H9 (cell line): Measurements from ENCODE around the gene ANGPT4. TPM values are rescaled to one million over a fixed set of nuclear protein-coding genes. Genes with fewer than 3 reads are reported as not detected.

Experiments
- DNase-seq: peaks from one replicate; pipeline ENCODE4 v3.0.0-alpha.2; 2017
- H2AFZ ChIP-seq: one replicate; pipeline ENCODE4 v1.6.1; 2013; ENCODE audit warnings: mild to moderate bottlenecking, low read length, control low read depth, moderate library complexity
- H2AK5ac ChIP-seq: 2 replicates; pipeline ENCODE4 v1.6.1; 2013; ENCODE audit warnings: low read length, control low read depth, mixed read lengths; ENCODE audit not compliant: insufficient read length
- H2BK120ac ChIP-seq: one replicate; pipeline ENCODE4 v1.6.1; 2013; ENCODE audit warnings: low read depth, mild to moderate bottlenecking, low read length, control low read depth, inconsistent platforms; ENCODE audit not compliant: poor library complexity, severe bottlenecking
- H2BK12ac ChIP-seq: 2 replicates; pipeline ENCODE4 v1.6.1; 2013; ENCODE audit warnings: low read length, control low read depth, mixed read lengths, low read depth; ENCODE audit not compliant: insufficient read length
- H2BK15ac ChIP-seq: 2 replicates; pipeline ENCODE4 v1.6.1; 2013; ENCODE audit warnings: low read depth, low read length, control low read depth
- H2BK20ac ChIP-seq: one replicate; pipeline ENCODE4 v1.6.1; 2013; ENCODE audit warnings: low read depth, mild to moderate bottlenecking, low read length, control low read depth, inconsistent platforms; ENCODE audit not compliant: poor library complexity, severe bottlenecking
- H2BK5ac ChIP-seq: 2 replicates; pipeline ENCODE4 v1.6.1; 2013; ENCODE audit warnings: low read length, control low read depth, mixed read lengths; ENCODE audit not compliant: insufficient read length
- H3K14ac ChIP-seq: 2 replicates; pipeline ENCODE4 v1.6.1; 2013; ENCODE audit warnings: low read length, control low read depth; ENCODE audit not compliant: insufficient read depth
- H3K18ac ChIP-seq: 2 replicates; pipeline ENCODE4 v1.6.1; 2013; ENCODE audit warnings: low read depth, mild to moderate bottlenecking, mixed read lengths, low read length, control low read depth; ENCODE audit not compliant: insufficient read length
- H3K23ac ChIP-seq: 2 replicates; pipeline ENCODE4 v1.6.1; 2013; ENCODE audit warnings: low read length, control low read depth, mixed read lengths, low read depth; ENCODE audit not compliant: insufficient read length
- H3K23me2 ChIP-seq: 2 replicates; pipeline ENCODE4 v1.6.1; 2013; ENCODE audit warnings: low read depth, mild to moderate bottlenecking, mixed read lengths, low read length, control low read depth; ENCODE audit not compliant: insufficient read length, poor library complexity, severe bottlenecking
- H3K27ac ChIP-seq: 2 replicates; pipeline ENCODE4 v1.5.1; 2013; ENCODE audit warnings: low read length, control low read depth, mixed read lengths, low read depth; ENCODE audit not compliant: insufficient read length
- H3K27me3 ChIP-seq: 2 replicates; pipeline ENCODE4 v1.6.1; 2013; ENCODE audit warnings: low read length, control low read depth, inconsistent platforms; ENCODE audit not compliant: insufficient read depth
- H3K4ac ChIP-seq: 2 replicates; pipeline ENCODE4 v1.6.1; 2013; ENCODE audit warnings: low read depth, mild to moderate bottlenecking, control low read depth, inconsistent platforms, low read length, moderate library complexity
- H3K4me1 ChIP-seq: 2 replicates; pipeline ENCODE4 v1.6.1; 2013; ENCODE audit warnings: low read length, control low read depth, inconsistent platforms; ENCODE audit not compliant: insufficient read depth
- H3K4me2 ChIP-seq: 2 replicates; pipeline ENCODE4 v1.6.1; 2013; ENCODE audit warnings: low read length, control low read depth, mixed read lengths; ENCODE audit not compliant: insufficient read length, insufficient read depth
- H3K56ac ChIP-seq: 2 replicates; pipeline ENCODE4 v1.6.1; 2013; ENCODE audit warnings: low read depth, mild to moderate bottlenecking, mixed read lengths, low read length, control low read depth; ENCODE audit not compliant: insufficient read length
- H3K79me1 ChIP-seq: 2 replicates; pipeline ENCODE4 v1.6.1; 2013; ENCODE audit warnings: low read depth, mild to moderate bottlenecking, moderate library complexity, low read length, control low read depth, inconsistent platforms; ENCODE audit not compliant: insufficient read depth, poor library complexity, severe bottlenecking
- H3K79me2 ChIP-seq: 2 replicates; pipeline ENCODE4 v1.6.1; 2013; ENCODE audit warnings: low read length, control low read depth, inconsistent platforms; ENCODE audit not compliant: insufficient read depth
- H3K9ac ChIP-seq: 2 replicates; pipeline ENCODE4 v1.6.1; 2013; ENCODE audit warnings: low read length, control low read depth, mixed read lengths; ENCODE audit not compliant: insufficient read length; ENCODE audit errors: extremely low read depth
- H3K9me3 ChIP-seq: one replicate; pipeline ENCODE4 v1.6.1; 2013; ENCODE audit warnings: low read depth, low read length, inconsistent platforms; ENCODE audit not compliant: control insufficient read depth
- H3T11ph ChIP-seq: one replicate; pipeline ENCODE4 v1.6.1; 2013; ENCODE audit warnings: mild to moderate bottlenecking, low read length, control low read depth, inconsistent platforms
- H4K20me1 ChIP-seq: one replicate; pipeline ENCODE4 v1.6.1; 2013; ENCODE audit not compliant: control insufficient read depth, insufficient read length, insufficient read depth
- H4K5ac ChIP-seq: 2 replicates; pipeline ENCODE4 v1.6.1; 2013; ENCODE audit warnings: low read depth, mild to moderate bottlenecking, mixed read lengths, low read length, control low read depth; ENCODE audit not compliant: insufficient read length
- H4K8ac ChIP-seq: replicated peaks from 2 replicates; pipeline ENCODE4 v1.6.1; 2013; ENCODE audit warnings: low read length, control low read depth, mixed read lengths, low read depth; ENCODE audit not compliant: insufficient read length
- H4K91ac ChIP-seq: 2 replicates; pipeline ENCODE4 v1.6.1; 2013; ENCODE audit warnings: low read depth, mild to moderate bottlenecking, moderate library complexity, mixed read lengths, low read length, control low read depth; ENCODE audit not compliant: insufficient read length
- H3K27ac Mint-ChIP-seq, 3 experiments: 2 replicates in 2 of 3; 3 replicates in 1 of 3; pipeline ENCODE4 v1.8.0; 2020 to 2021; ENCODE audit warnings: mixed read lengths in 3 of 3, mild to moderate bottlenecking in 1 of 3, moderate library complexity in 1 of 3
- H3K27me3 Mint-ChIP-seq: 2 replicates; pipeline ENCODE4 v1.8.0; 2021; ENCODE audit warnings: low read depth, mild to moderate bottlenecking, moderate library complexity, mixed read lengths
- H3K36me3 Mint-ChIP-seq, 3 experiments: 2 replicates in 2 of 3; 3 replicates in 1 of 3; pipeline ENCODE4 v1.8.0; 2020 to 2021; ENCODE audit warnings: low read depth in 3 of 3, mixed read lengths in 3 of 3; ENCODE audit not compliant: insufficient read depth in 1 of 3
- H3K4me1 Mint-ChIP-seq, 2 experiments: 2 replicates each; pipeline ENCODE4 v1.8.0; 2020; ENCODE audit warnings: mixed read lengths in 2 of 2
- H3K4me3 Mint-ChIP-seq, 2 experiments: 2 replicates in 1 of 2; 3 replicates in 1 of 2; pipeline ENCODE4 v1.8.0; 2020 to 2021; ENCODE audit warnings: mild to moderate bottlenecking in 2 of 2, mixed read lengths in 2 of 2, moderate library complexity in 1 of 2
- H3K9me3 Mint-ChIP-seq, 2 experiments: 2 replicates in 1 of 2; 3 replicates in 1 of 2; pipeline ENCODE4 v1.8.0; 2020; ENCODE audit warnings: mild to moderate bottlenecking in 2 of 2, mixed read lengths in 2 of 2, moderate library complexity in 1 of 2
- CTCF ChIP-seq: fragments of 200-600 bp; sonication (generic); conservative IDR thresholded peaks from 3 replicates; pipeline ENCODE4 v1.8.0; 2021; ENCODE audit warnings: antibody characterized with exemption, mild to moderate bottlenecking
- WGBS: extraction: QIAGEN DNeasy Blood & Tissue Kit; methylation state at CpG from one replicate; pipeline ENCODE4 v1.1.7; 2013; ENCODE audit warnings: missing lambda C conversion rate, low lambda C conversion rate, mixed read lengths; ENCODE audit not compliant: insufficient read length; ENCODE audit errors: extremely low coverage; 5-methylcytosine and 5-hydroxymethylcytosine counted together
- total RNA-seq: library from RNA; stranded (reverse); gene quantifications from 2 replicates; pipeline ENCODE4 v1.2.1, GENCODE V29; 2021

The ANGPT4 gene
- total RNA-seq, 1 experiment from 2014 or later: 0.11 TPM

- Histone ChIP-seq H3K4ac (no peak overlapping the region), H2BK15ac (no peak overlapping the region), H3K4me2 (no peak overlapping the region), H3K18ac (no peak overlapping the region), H2AFZ (no peak overlapping the region), H3K4me1 (no peaks in the 10 kb centered on the region; the same call in 1 of the 2 replicates), H4K8ac (no peak overlapping the region), H2BK12ac (no peak overlapping the region), H3K56ac (no peak overlapping the region), H3K23ac (no peak overlapping the region), H3K27ac (no peak overlapping the region), H3K9me3 (no peaks in the 10 kb centered on the region), H4K5ac (no peak overlapping the region), H3K23me2 (no peaks in the 10 kb centered on the region), H2AK5ac (no peak overlapping the region), H4K91ac (no peak overlapping the region), H3K14ac (no peak overlapping the region; the same call in 1 of the 2 replicates), H2BK120ac (no peak overlapping the region), H4K20me1 (no peaks in the 10 kb centered on the region), H3K79me1 (no peaks in the 10 kb centered on the region), H2BK5ac (no peak overlapping the region), H3K9ac (no peak overlapping the region), H3T11ph (no peak overlapping the region), H2BK20ac (no peak overlapping the region), H3K79me2 (no peaks in the 10 kb centered on the region), H3K27me3 (no peaks in the 10 kb centered on the region)
- Mint-ChIP-seq H3K4me1 (peaks cover 9 to 27% of the 10 kb centered on the region in 2 experiments), H3K27ac (no peak overlapping the region), H3K36me3 (no peaks in the 10 kb centered on the region), H3K27me3 (peaks cover 12% of the 10 kb centered on the region), H3K9me3 (no peaks in the 10 kb centered on the region), H3K4me3 (no peak overlapping the region)
- WGBS: no CpG with 5 or more reads among the region's 5 CpGs
- no peak for DNase-seq
- no peak for TF ChIP-seq CTCF
These were observed 2.8 kb downstream of the ANGPT4 start for GRCh38 chr20:913306-913849.
